ENCODE results near the gene GTF2B. TPM values are rescaled to one million over a fixed set of nuclear protein-coding genes. Genes with fewer than 3 reads are reported as not detected.

GTF2B gene
- total and polyA plus RNA-seq, 9 of the 15 experiments (the other 6 are each of a cell fraction or from before 2014, with no cell fraction given), result 34.5 to 113 (median 66.0) TPM

- H3K4me2 ChIP-seq (ENCODE audit: insufficient read depth, low read length), result no peak overlapping the region
- no peak overlapping the region for H3K27ac ChIP-seq (ENCODE audit: extremely low read depth, low read depth, low read length)
- H3K36me3 ChIP-seq (ENCODE audit: control insufficient read depth, insufficient read depth, low read length), result peaks cover 4% of the 10 kb centered on the region; the same call in 2 of the 3 replicates
- H3K79me2 ChIP-seq (ENCODE audit: control insufficient read depth, insufficient read depth, low read length), result no peaks in the 10 kb centered on the region
- peaks cover 4% of the 10 kb centered on the region for H3K9me3 ChIP-seq (replicated peaks; ENCODE audit: control insufficient read depth, insufficient read depth, low read depth, low read length)
- POLR2A ChIA-PET, result no interaction called here
- no peak overlapping the region for H3K9ac ChIP-seq (ENCODE audit: insufficient read depth in 1 of 2, low read depth in 2 of 2, low read length in 2 of 2)
- no peaks in the 10 kb centered on the region for H3K9me1 ChIP-seq (ENCODE audit: control insufficient read depth, insufficient read depth, low read length)
- DNase-seq (ENCODE audit: extremely low read depth in 1 of 4, low spot score in 3 of 4), result no peak
- in situ Hi-C loops (cut with MboI) (no loop called here), intact Hi-C loops (cut with micrococcal nuclease) (no loop called here)
- H4K20me1 ChIP-seq (replicated peaks; ENCODE audit: control insufficient read depth, insufficient read depth, low read length), result no peaks in the 10 kb centered on the region
- 100% methylated on average over 1 of the region's 1 CpG for WGBS (ENCODE audit: insufficient coverage, low coverage, missing lambda C conversion rate)
- CTCF ChIA-PET (ENCODE audit: low intra/inter-chr PET ratio), result no interaction called here
- no peaks in the 10 kb centered on the region for H3K4me1 ChIP-seq (replicated peaks in 1 of 2; ENCODE audit: control insufficient read depth in 2 of 2, insufficient read depth in 2 of 2, low read length in 2 of 2)
- FAIRE-seq, result no peak
- no peaks in the 10 kb centered on the region for H3K27me3 ChIP-seq (ENCODE audit: control insufficient read depth in 2 of 2, insufficient read depth in 2 of 2, low read length in 2 of 2)
- H2AFZ ChIP-seq (ENCODE audit: low read depth, low read length), result no peak overlapping the region
- H3K4me3 ChIP-seq, result no peak overlapping the region
- no TSS peak for BruUV-seq (replicated peaks)
- no peak for TF ChIP-seq NCOA1 (IDR thresholded peaks at IDR 0.05; ENCODE audit: low read depth)
- TF ChIP-seq SIN3A (IDR thresholded peaks at IDR 0.05; ENCODE audit: borderline replicate concordance in 2 of 2, control insufficient read depth in 1 of 2, low read depth in 2 of 2, low read length in 2 of 2), result no peak
- no peak for TF ChIP-seq CBX5 (IDR thresholded peaks at IDR 0.05; ENCODE audit: borderline replicate concordance, low read depth)
- TF ChIP-seq ZNF41 (CRISPR knock-in tag; conservative IDR thresholded peaks at IDR 0.05), result no peak
- TF ChIP-seq KDM4B (IDR thresholded peaks at IDR 0.05; ENCODE audit: borderline replicate concordance in 2 of 2, low read depth in 1 of 2), result no peak
- no peak for TF ChIP-seq NFRKB (IDR thresholded peaks at IDR 0.05; ENCODE audit: low read depth)
- no peak for TF ChIP-seq SIRT6 (IDR thresholded peaks at IDR 0.05; ENCODE audit: low read depth, low read length)
- TF ChIP-seq CHD2 (IDR thresholded peaks at IDR 0.05; ENCODE audit: low read depth, low read length), result no peak
- no peak for TF ChIP-seq HNRNPUL1 (IDR thresholded peaks at IDR 0.05; ENCODE audit: low read length)
- TF ChIP-seq ZBTB34 (CRISPR knock-in tag; IDR thresholded peaks at IDR 0.05), result no peak
- no peak for TF ChIP-seq FOSL1 (tag; conservative IDR thresholded peaks at IDR 0.05)
- no peak for TF ChIP-seq ATF6 (CRISPR knock-in tag; IDR thresholded peaks at IDR 0.05)
- no peak for ATAC-seq
Measured at GRCh38 chr1:88920845-88921244, 29.5 kb upstream of the GTF2B start.

Data from K562 (cell line).